NCI-H128 (cell line): ENCODE data around the gene ZNF460.
A peak's percentile ranks its signal among the peaks of the same experiment; 100 is the strongest.
"Not testable (repeated sequence)": the region's sequence is repeated elsewhere in the genome, so short reads cannot be mapped to it uniquely, and the experiment has no call there.

ENCODE experiments used
- DNase-seq: peaks from one replicate; lab custom pipeline; 2025; ENCODE audit not compliant: unreplicated experiment; lab: John Stamatoyannopoulos, UW

Gene ZNF460

GRCh38 chr19:57280165-57280961 lies at the start of gene ZNF460:
Gene ZNF460 (plus strand): TSS chr19:57280485. CDS start chr19:57280807, 322 bp downstream.
- DNase-seq = peak; percentile 92

- DNase-seq = no peak
These were observed 48.6 kb upstream of the ZNF460 start for GRCh38 chr19:57231686-57232085.

- DNase-seq = no peak
These were observed 47.1 kb upstream of the ZNF460 start for GRCh38 chr19:57233207-57233606.

GRCh38 chr19:57239982-57240310 lies 40.3 kb upstream of the ZNF460 start:
- no peak for DNase-seq

- DNase-seq = peak; percentile 69
These were observed 39.8 kb upstream of the ZNF460 start, which contains the start of gene ZNF805 for GRCh38 chr19:57240311-57241090. Gene ZNF805 (plus strand): TSS chr19:57240632. CDS start chr19:57240892, 260 bp downstream.

DNA sequence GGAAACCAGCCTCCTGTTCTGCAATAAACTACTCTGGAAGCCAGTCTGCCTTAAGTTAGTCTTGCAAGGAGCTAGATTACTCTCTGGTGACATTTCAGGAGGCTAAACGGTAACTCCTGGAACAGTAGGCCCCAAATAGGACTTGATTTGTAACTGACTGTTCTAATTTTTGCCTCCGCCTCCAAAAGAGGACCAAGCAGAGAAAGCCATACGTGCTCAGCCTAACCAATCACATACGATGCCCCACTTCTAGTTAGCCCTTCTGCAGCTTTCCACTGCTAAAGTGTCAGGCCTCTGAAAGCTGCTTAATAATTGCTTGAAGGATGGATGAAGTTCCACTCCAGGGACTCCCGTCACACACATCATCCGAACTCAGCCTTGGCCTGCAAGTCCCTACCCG lies 39.1 kb upstream of the ZNF460 start:
- DNase-seq = no peak

- DNase-seq = no peak
These were observed 37.5 kb upstream of the ZNF460 start for GRCh38 chr19:57242821-57243220.

GRCh38 chr19:57244513-57244912 lies 35.8 kb upstream of the ZNF460 start:
- DNase-seq = no peak

- no peak for DNase-seq
These were observed 35.2 kb upstream of the ZNF460 start for GRCh38 chr19:57245066-57245465.

DNA sequence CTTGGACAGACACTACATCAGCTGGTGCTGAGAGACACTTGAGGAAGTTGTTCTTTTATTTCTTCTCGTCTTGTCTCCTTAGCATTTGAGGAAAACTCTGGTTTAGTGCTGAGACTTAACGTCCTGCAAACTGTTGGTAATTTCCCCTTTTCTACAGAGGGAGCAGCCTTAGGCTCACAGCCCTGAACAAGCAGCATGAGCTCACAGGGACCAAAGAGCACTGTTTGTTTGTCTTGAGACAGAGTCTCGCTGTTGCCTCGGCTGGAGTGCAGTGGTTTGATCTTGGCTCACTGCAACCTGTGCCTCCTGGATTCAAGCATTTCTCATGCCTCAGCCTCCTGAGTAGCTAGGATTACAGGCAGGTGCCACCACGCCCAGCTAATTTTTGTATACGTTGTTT lies 34.3 kb upstream of the ZNF460 start:
- DNase-seq = no peak

GRCh38 chr19:57248646-57249045 lies 31.6 kb upstream of the ZNF460 start:
- no peak for DNase-seq

DNA sequence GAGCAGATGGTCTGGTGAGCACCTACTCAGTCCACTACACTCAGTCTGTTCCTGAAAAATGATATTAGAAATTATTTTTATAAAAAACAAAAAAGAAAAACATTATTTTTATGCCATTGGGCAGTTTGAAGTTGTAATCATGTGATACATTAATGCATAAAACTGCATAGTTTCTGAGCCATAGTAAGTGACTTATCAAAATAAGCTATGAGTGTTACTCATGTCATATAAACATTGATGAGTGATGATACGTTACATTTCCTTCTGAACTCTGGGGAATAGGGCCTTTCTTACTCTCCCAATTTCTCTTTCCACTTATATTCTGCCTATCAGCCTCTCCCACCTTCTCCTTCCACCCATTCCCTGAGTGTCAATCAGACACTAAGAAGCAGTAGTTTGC lies 31.0 kb upstream of the ZNF460 start:
- no peak for DNase-seq

DNA sequence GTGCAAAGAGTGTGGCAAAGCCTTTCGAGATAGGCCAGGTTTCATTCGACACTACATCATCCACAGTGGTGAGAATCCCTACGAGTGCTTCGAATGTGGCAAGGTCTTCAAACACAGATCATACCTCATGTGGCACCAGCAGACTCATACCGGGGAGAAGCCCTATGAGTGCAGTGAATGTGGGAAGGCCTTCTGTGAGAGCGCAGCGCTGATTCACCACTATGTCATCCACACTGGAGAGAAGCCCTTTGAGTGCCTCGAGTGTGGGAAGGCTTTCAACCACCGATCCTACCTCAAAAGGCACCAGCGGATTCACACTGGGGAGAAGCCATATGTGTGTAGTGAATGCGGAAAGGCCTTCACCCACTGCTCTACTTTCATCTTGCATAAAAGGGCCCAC lies 26.5 kb upstream of the ZNF460 start:
- DNase-seq = not testable (repeated sequence)

- DNase-seq = no peak
These were observed 18.2 kb upstream of the ZNF460 start for GRCh38 chr19:57262044-57262443.

- no peak for DNase-seq
These were observed 17.0 kb upstream of the ZNF460 start for GRCh38 chr19:57263244-57263741.

DNA sequence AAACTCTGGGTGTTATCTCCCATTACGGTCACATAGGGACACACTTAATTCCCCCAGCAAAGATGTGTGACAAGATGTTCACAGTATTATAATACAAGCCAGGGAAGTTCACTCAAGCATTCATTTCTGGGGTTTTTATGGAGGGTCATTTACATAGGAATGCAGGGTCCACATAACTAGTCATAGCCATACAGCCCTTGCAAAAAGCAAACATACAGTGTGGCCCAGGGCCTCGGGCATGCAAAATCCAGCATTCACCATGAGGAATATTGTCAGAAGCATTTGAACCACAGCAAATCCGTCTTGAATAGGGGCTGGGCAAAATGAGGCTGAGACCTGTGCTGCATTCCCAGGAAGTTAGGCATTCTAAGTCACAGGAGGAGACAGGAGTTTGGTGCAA lies 13.0 kb upstream of the ZNF460 start:
- no peak for DNase-seq

GRCh38 chr19:57269515-57270250 lies 10.6 kb upstream of the ZNF460 start:
- DNase-seq = no peak

DNA sequence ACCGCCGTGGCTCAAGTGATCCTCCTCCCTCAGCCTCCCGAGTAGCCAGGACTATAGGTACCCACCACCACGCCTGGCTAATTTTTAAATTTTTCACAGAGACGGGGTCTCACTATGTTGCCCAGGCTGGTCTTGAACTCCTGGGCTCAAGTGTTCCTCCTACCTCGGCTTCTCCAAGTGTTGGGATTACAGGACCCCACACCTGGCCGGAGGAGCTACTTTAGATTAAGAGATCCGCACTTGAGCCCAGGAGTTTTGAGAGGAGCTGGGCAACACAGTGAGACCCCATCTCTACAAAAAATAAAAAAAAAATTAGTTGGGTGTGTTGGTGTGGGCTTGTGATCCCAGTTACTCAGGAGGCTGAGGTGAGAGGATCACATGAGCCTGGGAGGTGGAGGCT lies 9.0 kb upstream of the ZNF460 start:
- no peak for DNase-seq

GRCh38 chr19:57273014-57273413 lies 7.3 kb upstream of the ZNF460 start:
- DNase-seq = no peak

GRCh38 chr19:57276430-57276829 lies 3.9 kb upstream of the ZNF460 start:
- no peak for DNase-seq

- not testable (repeated sequence) for DNase-seq
These were observed 1.8 kb upstream of the ZNF460 start for GRCh38 chr19:57278481-57278880.
